ENCODE results near the gene SPAG6. TPM values are rescaled to one million over a fixed set of nuclear protein-coding genes. Genes with fewer than 3 reads are reported as not detected.

The SPAG6 gene
- total and polyA plus RNA-seq, 2 of the 4 experiments (the other 2 are of a cell fraction), result not detected

DNA sequence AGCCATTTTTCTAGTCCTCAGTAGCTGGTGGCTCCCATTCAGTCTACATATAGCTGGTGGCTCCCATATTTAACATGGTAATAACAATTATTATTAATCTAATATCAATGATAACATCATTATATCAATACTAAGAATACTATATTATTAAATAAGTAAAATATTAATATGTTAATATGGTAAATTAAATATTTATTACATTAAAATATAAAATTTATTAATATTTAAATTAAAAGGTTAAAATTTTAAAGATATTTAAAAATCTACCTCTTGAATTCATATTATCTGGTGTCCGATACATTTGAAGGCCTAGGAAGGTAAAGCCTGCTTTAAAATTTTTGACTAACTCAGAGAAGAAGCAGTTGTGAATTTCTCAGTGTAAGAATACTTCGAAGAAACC is 69.8 kb downstream of the SPAG6 start:
- Histone ChIP-seq H3K23ac (ENCODE audit: low read depth, low read length) (no peak overlapping the region), H2BK5ac (ENCODE audit: low read depth, low read length, poor library complexity, severe bottlenecking) (no peak overlapping the region), H4K8ac (ENCODE audit: low read depth in 2 of 2, low read length in 2 of 2) (no peak overlapping the region), H2AK9ac (replicated peaks; ENCODE audit: low read depth, low read length, poor library complexity) (no peak overlapping the region), H2AK5ac (ENCODE audit: low read depth, low read length) (no peak overlapping the region), H3K79me1 (ENCODE audit: low read depth in 1 of 2, low read length in 2 of 2) (no peaks in the 10 kb centered on the region), H3K27me3 (ENCODE audit: control insufficient read depth, insufficient read depth, low read length) (peaks cover 3% of the 10 kb centered on the region; the same call in 1 of the 2 replicates), H4K20me1 (ENCODE audit: insufficient read depth, low read length) (no peaks in the 10 kb centered on the region), H2BK15ac (ENCODE audit: low read depth, low read length) (no peak overlapping the region), H3K18ac (ENCODE audit: low read depth, low read length) (no peak overlapping the region), H4K5ac (ENCODE audit: low read depth, low read length) (no peak overlapping the region), H3K4me2 (ENCODE audit: low read depth, low read length) (no peak overlapping the region), H3K9me3 (ENCODE audit: control insufficient read depth, insufficient read depth, low read length) (no peaks in the 10 kb centered on the region), H4K91ac (ENCODE audit: insufficient read depth, low read depth, low read length) (no peak overlapping the region), H3K56ac (ENCODE audit: extremely low read depth, insufficient read depth, low read length) (no peak overlapping the region), H3K27ac (ENCODE audit: insufficient read depth, low read length) (no peak overlapping the region), H3K14ac (replicated peaks; ENCODE audit: low read depth, low read length) (no peak overlapping the region), H3K4me1 (ENCODE audit: control insufficient read depth, insufficient read depth, low read length) (no peaks in the 10 kb centered on the region), H3K4me3 (ENCODE audit: insufficient read depth, low read depth, low read length) (no peak overlapping the region), H3K36me3 (ENCODE audit: control insufficient read depth, insufficient read depth, low read length) (no peaks in the 10 kb centered on the region), H2BK20ac (ENCODE audit: low read depth, low read length) (no peak overlapping the region), H2BK120ac (ENCODE audit: low read depth, low read length) (no peak overlapping the region), H2AFZ (replicated peaks; ENCODE audit: low read length, poor library complexity) (no peak overlapping the region), H3K9me1 (ENCODE audit: insufficient read depth, low read length) (no peaks in the 10 kb centered on the region), H3K9ac (ENCODE audit: low read depth, low read length) (no peak overlapping the region), H3K4ac (ENCODE audit: low read depth, low read length) (no peak overlapping the region)
- BruUV-seq (replicated peaks), result no TSS peak
- ATAC-seq (ENCODE audit: low read depth) (no peak), DNase-seq (no peak)
- dilution Hi-C loops (cut with HindIII; ENCODE audit: low sequenced_read_pairs, unreplicated experiment) (no loop called here), intact Hi-C loops (cut with micrococcal nuclease) (no loop called here), in situ Hi-C loops (cut with MboI; ENCODE audit: low sequenced_read_pairs) (loop anchor here (25.0 kb wide), 1 partner anchor 403 kb away; the partner anchor contains the start of gene DNAJC1)
- CTCF ChIA-PET, result no interaction called here
- TF ChIP-seq POLR2A (IDR thresholded peaks at IDR 0.05; ENCODE audit: low read depth, low read length), result no peak
- no peak for TF ChIP-seq BHLHE40 (IDR thresholded peaks at IDR 0.05; ENCODE audit: low read depth, low read length)
- TF ChIP-seq RCOR1 (IDR thresholded peaks at IDR 0.05; ENCODE audit: insufficient replicate concordance, low read length), result no peak
- no peak for TF ChIP-seq CHD1 (IDR thresholded peaks at IDR 0.05; ENCODE audit: low read depth, low read length)
- no peak for TF ChIP-seq FOS (IDR thresholded peaks at IDR 0.05; ENCODE audit: low read depth, low read length)
- TF ChIP-seq, protein P1, sequence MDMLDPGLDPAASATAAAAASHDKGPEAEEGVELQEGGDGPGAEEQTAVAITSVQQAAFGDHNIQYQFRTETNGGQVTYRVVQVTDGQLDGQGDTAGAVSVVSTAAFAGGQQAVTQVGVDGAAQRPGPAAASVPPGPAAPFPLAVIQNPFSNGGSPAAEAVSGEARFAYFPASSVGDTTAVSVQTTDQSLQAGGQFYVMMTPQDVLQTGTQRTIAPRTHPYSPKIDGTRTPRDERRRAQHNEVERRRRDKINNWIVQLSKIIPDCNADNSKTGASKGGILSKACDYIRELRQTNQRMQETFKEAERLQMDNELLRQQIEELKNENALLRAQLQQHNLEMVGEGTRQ (IDR thresholded peaks at IDR 0.05; ENCODE audit: low read depth, low read length), result no peak
- TF ChIP-seq MAZ (IDR thresholded peaks at IDR 0.05; ENCODE audit: borderline replicate concordance, low read depth, low read length), result no peak
- no peak for TF ChIP-seq MAFK (IDR thresholded peaks at IDR 0.05; ENCODE audit: low read depth, low read length)
- TF ChIP-seq RAD21 (IDR thresholded peaks at IDR 0.05; ENCODE audit: low read length), result no peak
- TF ChIP-seq CEBPB (IDR thresholded peaks at IDR 0.05; ENCODE audit: low read depth, low read length), result no peak
- no peak for TF ChIP-seq ELK1 (IDR thresholded peaks at IDR 0.05; ENCODE audit: borderline replicate concordance, low read depth, low read length)
- no peak for TF ChIP-seq SMC3 (IDR thresholded peaks at IDR 0.05; ENCODE audit: low read depth, low read length)
- no peak for TF ChIP-seq MXI1 (IDR thresholded peaks at IDR 0.05; ENCODE audit: borderline replicate concordance, low read depth, low read length)
- no peak for TF ChIP-seq CTCF (conservative IDR thresholded peaks at IDR 0.05; ENCODE audit: low read depth, low read length)
- no peak for TF ChIP-seq NFE2L2 (IDR thresholded peaks at IDR 0.05; ENCODE audit: low read depth, low read length)
- no peak for TF ChIP-seq RFX5 (IDR thresholded peaks at IDR 0.05; ENCODE audit: low read depth, low read length)
- POLR2A ChIA-PET (ENCODE audit: unreplicated experiment), result no interaction called here
- WGBS, 2 experiments (ENCODE audit: extremely low coverage in 2 of 2, insufficient read length in 1 of 2), result no CpG with 5 or more reads among the region's 2 CpGs
